ENCODE data around the gene CD302. TPM values are rescaled to one million over a fixed set of nuclear protein-coding genes. Genes with fewer than 3 reads are reported as not detected.
"Not testable (repeated sequence)": the region's sequence is repeated elsewhere in the genome, so short reads cannot be mapped to it uniquely, and the experiment has no call there.

CD302 gene
- total RNA-seq, 1 experiment from 2014 or later = 1.6 TPM

- DNase-seq (ENCODE audit: extremely low read depth, low read depth) = no peak
Measured at GRCh38 chr2:159795841-159796690, 1.9 kb downstream of the CD302 start.

GRCh38 chr2:159793326-159793725, 4.7 kb downstream of the CD302 start:
- DNase-seq (ENCODE audit: extremely low read depth, low read depth) = no peak

GRCh38 chr2:159792599-159792998, 5.4 kb downstream of the CD302 start:
- no peak for DNase-seq (ENCODE audit: extremely low read depth, low read depth)

GRCh38 chr2:159792036-159792435, 6.0 kb downstream of the CD302 start:
- no peak for DNase-seq (ENCODE audit: extremely low read depth, low read depth)

GRCh38 chr2:159790323-159790722, 7.7 kb downstream of the CD302 start:
- no peak for DNase-seq (ENCODE audit: extremely low read depth, low read depth)

GRCh38 chr2:159788253-159788652, 9.8 kb downstream of the CD302 start:
- DNase-seq (ENCODE audit: extremely low read depth, low read depth) = no peak

- DNase-seq (ENCODE audit: extremely low read depth, low read depth) = not testable (repeated sequence)
Measured at GRCh38 chr2:159787647-159788046, 10.4 kb downstream of the CD302 start.

GRCh38 chr2:159786938-159787337, 11.1 kb downstream of the CD302 start:
- DNase-seq (ENCODE audit: extremely low read depth, low read depth) = no peak

- DNase-seq (ENCODE audit: extremely low read depth, low read depth) = no peak
Measured at GRCh38 chr2:159785195-159785594, 12.8 kb downstream of the CD302 start.

GRCh38 chr2:159784744-159785143, 13.3 kb downstream of the CD302 start:
- DNase-seq (ENCODE audit: extremely low read depth, low read depth) = not testable (repeated sequence)

GRCh38 chr2:159783556-159783955, 14.5 kb downstream of the CD302 start:
- no peak for DNase-seq (ENCODE audit: extremely low read depth, low read depth)

GRCh38 chr2:159776321-159776720, 21.7 kb downstream of the CD302 start:
- DNase-seq (ENCODE audit: extremely low read depth, low read depth) = no peak

- no peak for DNase-seq (ENCODE audit: extremely low read depth, low read depth)
Measured at GRCh38 chr2:159775021-159775420, 23.0 kb downstream of the CD302 start.

GRCh38 chr2:159774370-159774990, 23.5 kb downstream of the CD302 start:
- no peak for DNase-seq (ENCODE audit: extremely low read depth, low read depth)

GRCh38 chr2:159773886-159774285, 24.1 kb downstream of the CD302 start:
- no peak for DNase-seq (ENCODE audit: extremely low read depth, low read depth)

GRCh38 chr2:159773426-159773825, 24.6 kb downstream of the CD302 start:
- no peak for DNase-seq (ENCODE audit: extremely low read depth, low read depth)

GRCh38 chr2:159769147-159769546, 28.9 kb downstream of the CD302 start:
- no peak for DNase-seq (ENCODE audit: extremely low read depth, low read depth)

- DNase-seq (ENCODE audit: extremely low read depth, low read depth) = no peak
Measured at GRCh38 chr2:159762075-159762474, 35.9 kb downstream of the CD302 start.

GRCh38 chr2:159760326-159760725, 37.7 kb downstream of the CD302 start:
- no peak for DNase-seq (ENCODE audit: extremely low read depth, low read depth)

- no peak for DNase-seq (ENCODE audit: extremely low read depth, low read depth)
Measured at GRCh38 chr2:159759577-159759976, 38.4 kb downstream of the CD302 start.

GRCh38 chr2:159758686-159759085, 39.3 kb downstream of the CD302 start:
- no peak for DNase-seq (ENCODE audit: extremely low read depth, low read depth)

- DNase-seq (ENCODE audit: extremely low read depth, low read depth) = no peak
Measured at GRCh38 chr2:159758239-159758638, 39.8 kb downstream of the CD302 start.
